ENCODE results near the gene LRBA. TPM values are rescaled to one million over a fixed set of nuclear protein-coding genes. Genes with fewer than 3 reads are reported as not detected.

Gene LRBA
- total RNA-seq, 1 experiment from 2014 or later = 11.2 TPM

DNA sequence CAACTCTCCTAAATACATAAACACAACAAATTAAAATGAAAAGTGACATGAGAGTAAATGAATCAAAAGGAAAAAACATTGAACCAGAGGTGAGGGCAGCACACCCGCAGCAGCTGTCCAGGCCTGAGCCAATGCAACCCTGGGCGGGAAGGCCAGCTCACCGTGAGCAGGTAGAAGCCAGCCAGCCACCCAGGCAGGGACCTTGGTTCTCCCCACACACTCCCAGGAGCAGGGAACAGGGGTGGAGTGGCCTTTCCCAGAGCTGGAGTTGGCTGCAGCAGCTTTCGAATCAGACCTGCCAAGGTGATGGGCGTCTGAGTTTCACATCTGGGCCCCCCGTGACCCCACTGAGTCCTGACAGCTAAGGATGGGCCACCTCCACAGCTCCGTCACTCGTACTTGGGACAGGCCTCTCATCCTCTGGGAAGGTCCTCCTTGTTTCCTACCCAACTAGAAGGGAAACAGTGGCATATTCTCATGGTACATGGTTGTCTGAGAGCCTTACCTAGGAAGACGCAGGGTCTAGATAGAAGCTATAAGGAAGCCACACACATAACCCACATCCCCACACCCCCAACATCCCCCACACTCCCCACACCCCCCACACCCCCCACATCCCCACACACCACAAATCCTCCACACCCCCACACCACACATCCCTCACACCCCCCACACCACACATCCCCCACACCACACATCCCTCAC lies 764.6 kb downstream of the LRBA start:
- no peak for DNase-seq (ENCODE audit: low read depth)

DNA sequence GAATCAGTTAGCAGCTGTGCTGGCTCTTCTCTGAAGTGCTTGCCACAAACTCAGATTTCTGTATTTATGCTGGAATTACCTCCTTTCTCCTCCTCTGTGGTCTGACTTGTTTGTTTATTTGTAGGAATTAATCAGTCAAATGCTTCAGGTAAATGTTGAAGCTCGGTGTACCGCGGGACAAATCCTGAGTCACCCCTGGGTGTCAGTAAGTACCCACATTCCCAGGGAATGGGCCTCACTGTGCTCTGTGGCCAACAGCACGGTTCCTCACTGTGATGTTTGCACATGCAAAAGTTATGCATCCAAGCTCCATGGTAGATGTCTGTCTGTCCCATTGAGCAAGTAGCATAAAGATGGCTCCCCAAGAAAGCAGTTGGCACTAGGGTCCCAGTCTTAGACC lies 766.9 kb downstream of the LRBA start:
- no peak for DNase-seq (ENCODE audit: low read depth)

- no peak for DNase-seq (ENCODE audit: low read depth)
Measured at GRCh38 chr4:150247184-150247583, 767.9 kb downstream of the LRBA start.

- DNase-seq (ENCODE audit: low read depth) = peak; percentile 50
Measured at GRCh38 chr4:150244600-150244999, 770.5 kb downstream of the LRBA start.

GRCh38 chr4:150243932-150244331 lies 771.2 kb downstream of the LRBA start:
- no peak for DNase-seq (ENCODE audit: low read depth)

GRCh38 chr4:150242820-150243458 lies 772.1 kb downstream of the LRBA start:
- peak; percentile 48 for DNase-seq (ENCODE audit: low read depth)

DNA sequence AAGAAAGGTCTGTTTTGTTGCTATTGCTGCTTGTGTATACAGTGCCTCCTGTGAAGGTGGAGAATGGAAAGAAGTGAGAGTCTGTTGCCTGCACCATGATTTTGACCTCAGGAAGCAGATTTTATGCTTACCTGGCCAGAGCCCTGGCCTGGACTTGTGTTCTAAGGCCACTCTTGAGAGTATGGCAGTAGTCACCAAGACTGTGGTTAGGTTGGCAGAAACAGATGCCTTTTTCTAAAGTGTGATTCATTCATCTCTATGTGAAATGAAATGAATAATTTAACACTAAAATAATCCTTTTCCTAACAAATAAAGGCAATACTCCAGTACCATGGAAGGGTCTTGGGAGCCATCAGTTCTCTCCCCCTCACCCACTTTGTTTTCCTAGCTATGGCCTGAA lies 775.1 kb downstream of the LRBA start:
- DNase-seq (ENCODE audit: low read depth) = no peak

DNA sequence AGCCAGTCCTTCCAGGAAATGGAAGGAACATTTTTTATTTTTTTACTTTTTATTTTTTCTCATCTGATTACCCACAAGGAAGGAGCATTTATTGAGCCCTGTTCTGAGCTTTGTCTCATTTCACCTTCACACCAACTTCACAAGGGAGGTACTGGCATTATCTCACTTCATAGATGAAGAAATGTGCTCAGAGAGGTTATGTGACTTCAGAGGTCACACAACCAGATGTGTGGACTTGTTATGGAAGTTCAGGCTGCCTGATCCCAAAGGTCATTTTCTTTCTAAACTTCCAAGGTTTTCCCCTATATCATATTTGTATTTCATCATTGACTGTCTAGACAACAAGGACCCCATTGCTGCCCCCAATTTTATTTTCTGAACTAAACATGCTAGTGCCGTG lies 776.5 kb downstream of the LRBA start:
- DNase-seq (ENCODE audit: low read depth) = no peak

DNA sequence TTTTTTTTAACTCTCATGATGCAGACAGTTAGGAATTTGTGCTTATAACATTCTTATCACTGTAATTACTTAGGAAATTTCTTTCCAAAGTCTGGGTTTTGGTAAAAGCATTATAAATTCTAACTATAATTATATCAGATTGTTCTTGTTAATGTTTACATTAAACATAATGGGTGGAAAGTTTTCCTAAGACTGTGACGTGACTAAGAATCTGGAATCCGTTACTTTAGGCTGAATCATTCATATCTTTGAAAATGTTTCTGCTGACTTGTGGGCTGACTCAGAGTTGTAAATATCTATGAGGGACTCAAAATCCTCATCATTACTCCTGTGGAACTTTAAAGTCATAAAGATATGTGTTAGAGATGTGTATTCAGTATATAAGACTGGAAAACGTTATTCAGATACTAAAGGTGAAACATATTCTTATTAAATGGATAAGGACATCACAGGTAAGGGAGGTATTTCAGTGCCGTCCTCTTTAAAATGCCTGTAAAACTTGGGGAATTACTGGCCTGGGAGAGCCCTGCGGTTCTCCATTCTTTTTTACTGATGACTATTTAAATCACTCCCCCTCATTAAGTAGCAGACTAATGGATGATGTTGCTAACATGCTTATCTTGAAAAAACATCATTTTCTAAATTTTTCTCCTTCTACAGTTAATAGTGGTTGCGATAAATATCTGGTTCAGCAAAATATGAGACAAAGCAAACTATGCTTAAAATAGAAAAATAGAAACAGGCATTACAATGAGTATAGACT lies 777.8 kb downstream of the LRBA start:
- peak; percentile 68 for DNase-seq (ENCODE audit: low read depth)

DNA sequence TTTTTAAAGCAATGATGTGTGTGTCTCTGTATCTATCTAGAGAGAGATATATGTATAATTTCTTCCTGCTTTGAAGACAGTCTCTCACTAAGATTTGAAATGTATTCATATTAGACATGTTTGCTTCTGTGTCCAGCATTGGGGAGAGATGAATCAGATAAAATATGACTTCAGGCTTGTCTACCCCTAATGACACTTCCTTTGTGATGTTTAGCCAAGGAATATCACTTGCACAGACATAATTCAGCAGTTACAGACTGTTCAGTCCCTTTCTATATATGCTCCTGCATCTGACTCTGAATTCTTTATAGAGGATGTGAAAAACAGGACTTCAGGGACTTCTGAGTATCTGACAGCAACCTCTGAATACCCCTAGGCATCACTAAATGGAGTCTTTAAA lies 778.5 kb downstream of the LRBA start:
- peak; percentile 48 for DNase-seq (ENCODE audit: low read depth)

DNA sequence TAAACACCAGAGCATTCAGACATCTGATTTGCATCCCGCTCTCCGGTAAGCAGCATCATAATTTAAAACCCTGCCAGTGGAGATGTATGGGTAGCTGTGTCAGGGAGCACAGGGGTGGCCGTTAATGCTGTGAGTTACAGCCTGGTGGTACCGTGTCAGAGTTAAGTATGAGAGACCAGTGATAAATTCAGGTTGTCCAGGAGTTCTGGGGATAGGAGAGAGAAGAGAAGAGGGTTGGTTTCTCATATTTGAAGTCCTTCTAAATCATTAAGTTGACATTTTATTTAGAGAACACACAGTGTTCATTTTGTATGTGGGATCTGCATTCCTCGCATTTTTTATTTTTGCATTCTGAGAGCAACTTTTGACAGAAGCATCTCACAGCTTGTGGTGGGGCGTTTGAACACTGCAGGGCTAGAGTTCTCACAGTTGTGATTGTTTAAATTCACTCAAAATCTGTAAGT lies 779.2 kb downstream of the LRBA start:
- no peak for DNase-seq (ENCODE audit: low read depth)

- no peak for DNase-seq (ENCODE audit: low read depth)
Measured at GRCh38 chr4:150235317-150235716, 779.8 kb downstream of the LRBA start.

- no peak for DNase-seq (ENCODE audit: low read depth)
Measured at GRCh38 chr4:150234246-150234645, 780.8 kb downstream of the LRBA start.

- DNase-seq (ENCODE audit: low read depth) = no peak
Measured at GRCh38 chr4:150232029-150232428, 783.1 kb downstream of the LRBA start.

- DNase-seq (ENCODE audit: low read depth) = no peak
Measured at GRCh38 chr4:150231107-150231770, 783.8 kb downstream of the LRBA start.

- DNase-seq (ENCODE audit: low read depth) = no peak
Measured at GRCh38 chr4:150230561-150230960, 784.5 kb downstream of the LRBA start.

DNA sequence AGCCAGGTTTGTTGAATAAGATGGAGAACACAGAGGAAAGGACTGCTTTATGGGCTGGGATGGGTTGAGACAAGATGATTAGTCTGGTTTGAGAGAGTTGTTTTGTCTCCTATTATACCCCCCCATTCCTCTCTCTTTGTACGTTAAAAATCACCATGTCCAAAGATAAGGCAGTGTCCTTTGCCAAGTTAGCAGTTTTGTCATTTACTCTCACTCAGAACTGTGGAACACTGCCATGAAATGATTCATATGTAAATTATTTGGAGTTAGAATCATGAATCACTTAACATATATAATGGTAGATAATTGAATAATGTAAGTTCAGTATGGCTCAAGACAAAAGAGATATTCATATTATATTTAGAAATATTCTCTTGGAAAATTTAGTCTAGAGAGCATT lies 785.6 kb downstream of the LRBA start:
- DNase-seq (ENCODE audit: low read depth) = peak; percentile 64

DNA sequence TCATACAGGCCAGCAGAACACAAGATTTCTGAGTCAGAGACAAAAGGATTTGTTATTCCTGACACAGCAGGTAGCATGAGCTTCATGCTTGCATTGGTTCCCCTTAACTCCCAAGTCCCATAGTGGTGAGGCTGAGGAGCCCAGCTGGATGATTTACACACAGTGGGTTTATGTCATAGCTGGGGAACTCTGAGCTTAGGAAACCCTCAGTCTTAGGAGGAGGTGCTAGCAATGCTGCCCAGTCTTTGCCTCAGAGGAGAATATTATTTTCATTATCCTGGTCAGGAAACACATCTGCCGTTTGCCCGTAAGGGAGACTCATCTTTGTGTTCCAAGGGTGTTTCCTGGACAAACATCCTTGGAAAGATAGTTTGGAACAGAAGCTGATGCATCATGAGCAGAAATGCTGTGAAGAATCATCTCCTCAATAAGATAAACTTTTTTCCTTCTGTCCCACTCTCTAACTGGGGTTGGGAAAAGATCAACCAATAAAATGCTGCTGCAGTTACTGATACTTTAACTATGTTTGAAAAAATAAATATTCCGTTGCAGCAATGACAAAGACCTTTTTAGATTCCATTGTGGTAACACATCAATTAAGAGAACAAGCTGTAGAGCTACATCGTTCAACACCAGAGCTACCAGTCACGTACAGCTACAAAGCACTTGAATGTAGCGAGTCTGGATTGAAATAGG lies 790.0 kb downstream of the LRBA start:
- peak; percentile 89 for DNase-seq (ENCODE audit: low read depth)

- no peak for DNase-seq (ENCODE audit: low read depth)
Measured at GRCh38 chr4:150219841-150220240, 795.2 kb downstream of the LRBA start.

GRCh38 chr4:150218447-150218846 lies 796.6 kb downstream of the LRBA start:
- DNase-seq (ENCODE audit: low read depth) = no peak

DNA sequence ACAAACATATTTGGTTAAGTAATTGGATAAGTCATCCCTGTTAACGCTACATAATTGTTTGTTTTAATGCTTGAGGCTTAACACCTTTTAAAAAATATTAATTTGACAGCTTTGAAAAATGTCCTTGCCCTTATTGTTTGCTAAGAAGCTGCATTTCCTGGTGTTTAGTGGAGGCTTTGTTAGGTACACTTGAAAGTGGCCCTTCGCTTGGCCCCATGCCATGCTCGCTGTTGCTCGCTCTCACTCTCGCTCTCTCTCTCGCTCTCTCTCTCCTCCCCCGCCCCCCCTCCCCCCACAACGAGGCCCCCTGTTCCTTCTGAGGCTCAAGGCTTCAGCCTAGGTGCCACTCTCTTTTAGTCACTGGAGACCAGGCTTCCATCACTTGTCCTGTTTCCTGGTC lies 797.3 kb downstream of the LRBA start:
- DNase-seq (ENCODE audit: low read depth) = no peak

- peak; percentile 59 for DNase-seq (ENCODE audit: low read depth)
Measured at GRCh38 chr4:150217192-150217591, 797.9 kb downstream of the LRBA start.

All from Daoy (cell line).